Naive thymus-derived CD4-positive, alpha-beta T cell (primary cell): ENCODE measurements around the gene SLC30A2. TPM values are rescaled to one million over a fixed set of nuclear protein-coding genes. Genes with fewer than 3 reads are reported as not detected.

Experiments
- ATAC-seq: fragments of 150-1000 bp; cut with Tn5 transposase; 2 replicates; pipeline ENCODE4 v1.10.0; 2021; ENCODE audit warnings: mild to moderate bottlenecking, moderate library complexity
- CTCF ChIA-PET: fragments of 350-600 bp; sonication (Branson Sonifier 250); formaldehyde crosslinking; loops from one replicate; lab custom pipeline; 2021; ENCODE audit warnings: antibody characterized with exemption; lab: Charles Lee
- POLR2A ChIA-PET: fragments of 350-600 bp; sonication (Branson Sonifier 250); formaldehyde crosslinking; loops from one replicate; lab custom pipeline; 2021; ENCODE audit warnings: antibody characterized with exemption, inconsistent platforms; lab: Charles Lee
- DNase-seq, 9 donors: peaks; one replicate each; pipeline versions ENCODE4 v3.0.0 to v3.0.0-alpha.2; 2020 to 2022; ENCODE audit warnings: mixed read lengths in 1 of 9
- H3K27ac ChIP-seq: one replicate; pipeline ENCODE4 v1.7.0; 2013; ENCODE audit warnings: mild to moderate bottlenecking, low read depth, low read length, moderate library complexity
- H3K27me3 ChIP-seq, 2 donors: one replicate each; pipeline ENCODE4 v1.7.0; 2013; ENCODE audit warnings: low read length in 2 of 2, mild to moderate bottlenecking in 2 of 2, moderate library complexity in 2 of 2; ENCODE audit not compliant: control insufficient read depth in 2 of 2, insufficient read depth in 2 of 2
- H3K36me3 ChIP-seq, 3 experiments: 1 replicate in 2 of 3; 2 replicates in 1 of 3; pipeline ENCODE4 v1.7.0; 2013; ENCODE audit warnings: low read length in 3 of 3, mild to moderate bottlenecking in 3 of 3, moderate library complexity in 1 of 3; ENCODE audit not compliant: insufficient read depth in 3 of 3, control insufficient read depth in 2 of 3
- H3K4me1 ChIP-seq, 2 donors: one replicate each; pipeline ENCODE4 v1.7.0; 2013; ENCODE audit warnings: low read length in 2 of 2, mild to moderate bottlenecking in 2 of 2, moderate library complexity in 1 of 2; ENCODE audit not compliant: control insufficient read depth in 2 of 2, insufficient read depth in 2 of 2
- H3K4me3 ChIP-seq: 2 replicates; pipeline ENCODE4 v1.7.0; 2013; ENCODE audit warnings: mild to moderate bottlenecking, low read length
- H3K9me3 ChIP-seq, 3 experiments: 1 replicate in 2 of 3; 2 replicates in 1 of 3; pipeline ENCODE4 v1.7.0; 2013; ENCODE audit warnings: low read length in 3 of 3; ENCODE audit not compliant: control insufficient read depth in 2 of 3
- H3K27ac Mint-ChIP-seq, 9 donors: one replicate each; pipeline ENCODE4 v1.8.0; 2020 to 2022; ENCODE audit warnings: mixed read lengths in 9 of 9, mild to moderate bottlenecking in 8 of 9, moderate library complexity in 5 of 9, inconsistent platforms in 2 of 9
- H3K27me3 Mint-ChIP-seq, 5 donors: one replicate each; pipeline ENCODE4 v1.8.0; 2021 to 2022; ENCODE audit warnings: mixed read lengths in 5 of 5, mild to moderate bottlenecking in 1 of 5
- H3K36me3 Mint-ChIP-seq, 5 donors: one replicate each; pipeline ENCODE4 v1.8.0; 2020 to 2022; ENCODE audit warnings: mixed read lengths in 5 of 5, mild to moderate bottlenecking in 3 of 5, inconsistent platforms in 1 of 5
- H3K4me1 Mint-ChIP-seq, 7 donors: one replicate each; pipeline ENCODE4 v1.8.0; 2020 to 2022; ENCODE audit warnings: mixed read lengths in 7 of 7, mild to moderate bottlenecking in 3 of 7, inconsistent platforms in 1 of 7
- H3K4me3 Mint-ChIP-seq, 10 donors: one replicate each; pipeline ENCODE4 v1.8.0; 2020 to 2022; ENCODE audit warnings: mild to moderate bottlenecking in 10 of 10, mixed read lengths in 10 of 10, moderate library complexity in 6 of 10, inconsistent platforms in 2 of 10
- H3K9me3 Mint-ChIP-seq, 11 donors: one replicate each; pipeline ENCODE4 v1.8.0; 2020 to 2022; ENCODE audit warnings: mixed read lengths in 11 of 11, mild to moderate bottlenecking in 4 of 11, inconsistent platforms in 1 of 11, moderate library complexity in 1 of 11
- intact Hi-C, 2 donors: fragments of 100-400 bp; cut with micrococcal nuclease; formaldehyde crosslinking; loops; one replicate each; pipeline ENCODE4 v1.15.1; 2023
- polyA plus RNA-seq, 2 donors: library from polyadenylated mRNA; unstranded; fragments of 300-500 nt; fragmentation: Illumina TruSeq; gene quantifications; one replicate each; pipeline ENCODE4 v1.2.3, GENCODE V29; 2021
- total RNA-seq, 6 experiments: library from RNA in 5 of 6; stranded (reverse) in 5 of 6; gene quantifications; 1 replicate in 5 of 6; 2 replicates in 1 of 6; pipeline ENCODE4 v1.2.3 and lab custom pipeline; 2021 to 2026

SLC30A2 gene
- total and polyA plus RNA-seq, 7 experiments from 2014 or later = not detected

DNA sequence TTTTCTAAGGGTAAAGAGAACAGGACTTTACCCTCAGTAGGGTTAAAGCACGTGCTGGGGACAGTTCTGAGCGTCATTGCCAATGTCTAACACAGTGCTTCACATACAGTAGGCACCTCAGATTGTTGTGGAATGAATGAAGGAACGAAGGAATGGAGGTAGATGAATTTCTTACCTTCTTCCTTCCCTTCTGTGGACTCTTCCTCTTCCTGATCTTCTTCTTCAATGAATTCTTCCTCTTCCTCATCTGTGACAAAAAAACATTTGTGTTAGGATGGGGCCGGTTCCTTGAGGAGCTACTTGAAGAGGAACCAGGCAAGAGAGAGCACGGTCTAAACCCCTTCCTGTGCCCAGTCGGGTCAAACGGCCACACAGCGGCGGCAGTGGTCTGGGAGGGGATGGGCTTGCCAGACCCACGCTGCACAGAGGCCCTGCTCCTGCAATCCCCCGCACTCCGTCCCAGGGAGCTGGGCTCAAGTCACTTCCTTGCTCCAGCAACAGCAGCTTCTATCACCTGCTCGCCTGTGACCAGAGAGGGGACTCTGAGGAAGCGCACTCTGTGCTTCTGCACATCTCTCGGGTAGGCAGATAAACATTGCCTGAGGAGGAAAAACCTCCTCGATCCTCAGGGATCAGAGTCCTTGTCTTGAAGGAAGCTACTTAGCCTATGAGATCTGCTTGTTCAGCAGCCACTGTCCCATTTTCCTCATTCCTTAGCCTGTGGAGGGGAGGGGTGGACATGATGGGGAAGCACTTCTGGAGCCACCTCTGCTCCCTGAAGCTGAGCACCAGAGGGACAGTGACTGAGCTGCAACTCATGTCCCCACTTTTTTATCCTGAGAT, 8.0 kb upstream of the SLC30A2 start:
- H3K4me1 ChIP-seq = no peaks in the 10 kb centered on the region
- H3K4me3 ChIP-seq = no peak overlapping the region
- ChIA-PET CTCF (interaction anchor here (0.7 kb wide), 1 partner anchor 56 kb away, joined by 3 read pairs; the partner anchor contains the start of gene PAFAH2), POLR2A (no interaction called here)
- no peaks in the 10 kb centered on the region for H3K9me3 ChIP-seq
- H3K27ac ChIP-seq = no peak overlapping the region
- Mint-ChIP-seq H3K27me3 (peaks cover 23 to 71% (median 43%) of the 10 kb centered on the region in 5 donors), H3K27ac (no peak overlapping the region), H3K4me3 (no peak overlapping the region), H3K4me1 (peaks cover 0 to 3% (median 0%) of the 10 kb centered on the region in 7 donors), H3K36me3 (no peaks in the 10 kb centered on the region), H3K9me3 (no peaks in the 10 kb centered on the region)
- ATAC-seq (no peak), DNase-seq (no peak)
- no peaks in the 10 kb centered on the region for H3K36me3 ChIP-seq
- intact Hi-C loops = no loop called here
- H3K27me3 ChIP-seq = no peaks in the 10 kb centered on the region

DNA sequence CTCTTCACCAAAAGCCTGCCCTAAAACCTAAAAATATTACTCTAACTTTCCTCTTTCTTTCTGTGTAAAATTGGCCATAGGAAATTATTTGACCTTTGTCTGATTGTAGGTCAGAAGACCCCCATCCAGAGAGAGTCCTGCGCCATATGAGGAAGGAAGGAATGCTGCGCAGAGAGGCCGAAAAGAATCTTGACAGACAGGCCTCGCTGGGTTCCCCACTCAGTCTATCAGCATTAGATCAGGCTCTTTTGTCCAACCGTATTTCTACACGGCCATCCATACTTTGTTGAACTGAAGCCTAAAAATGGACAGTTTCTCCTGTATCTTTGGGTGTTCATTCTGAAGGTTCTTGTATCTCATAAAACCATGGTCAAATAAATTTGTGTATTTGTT, 4.3 kb upstream of the SLC30A2 start:
- no peaks in the 10 kb centered on the region for H3K36me3 ChIP-seq
- H3K27me3 ChIP-seq = peaks cover 0 to 3% of the 10 kb centered on the region in 2 donors
- peaks cover 42 to 81% (median 59%) of the 10 kb centered on the region in 5 donors for H3K27me3 Mint-ChIP-seq
- H3K4me3 Mint-ChIP-seq = no peak overlapping the region
- ChIA-PET POLR2A (no interaction called here), CTCF (no interaction called here)
- H3K4me1 Mint-ChIP-seq = peaks cover 0 to 4% (median under 1%) of the 10 kb centered on the region in 7 donors
- H3K9me3 ChIP-seq = no peaks in the 10 kb centered on the region
- no peak overlapping the region for H3K27ac ChIP-seq
- H3K4me1 ChIP-seq = no peaks in the 10 kb centered on the region
- no peaks in the 10 kb centered on the region for H3K36me3 Mint-ChIP-seq
- intact Hi-C loops = no loop called here
- H3K4me3 ChIP-seq = no peak overlapping the region
- no peak overlapping the region for H3K27ac Mint-ChIP-seq
- H3K9me3 Mint-ChIP-seq = no peaks in the 10 kb centered on the region
- DNase-seq (no peak), ATAC-seq (no peak)

DNA sequence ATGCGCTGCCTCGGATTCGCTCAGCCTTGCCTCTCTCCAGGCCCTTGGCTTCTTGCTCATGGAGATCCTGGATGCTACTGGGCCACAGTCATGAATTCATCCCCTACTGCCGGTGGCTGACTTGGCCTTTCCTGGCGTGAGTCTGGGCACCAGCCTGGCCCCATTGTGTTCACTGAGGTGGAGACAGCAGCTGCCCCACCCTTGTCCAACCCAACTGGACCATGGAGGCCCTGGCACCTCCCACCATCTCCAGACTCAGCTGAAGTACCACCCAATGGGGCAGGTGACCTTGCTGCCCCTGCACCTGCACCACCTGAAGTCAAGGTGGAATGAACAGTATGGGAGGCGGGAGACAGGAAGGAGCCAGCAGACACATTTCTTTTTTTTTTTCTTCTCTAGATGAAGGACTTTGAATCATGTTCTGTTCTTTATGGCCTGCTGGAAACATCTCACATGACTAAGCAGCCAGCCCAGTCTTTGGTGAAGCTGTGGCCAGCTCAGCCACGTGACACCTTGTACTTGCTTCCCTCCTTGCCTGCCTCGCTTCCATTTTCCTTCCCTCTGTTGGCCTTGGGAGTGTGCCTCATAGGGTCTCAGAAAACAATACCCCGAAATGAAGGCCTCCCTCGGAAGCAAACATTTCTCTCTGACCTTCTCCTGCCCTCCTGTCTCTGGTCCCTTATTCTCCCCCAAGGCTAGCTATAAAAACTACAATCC, 3.8 kb upstream of the SLC30A2 start:
- ATAC-seq (no peak), DNase-seq (no peak)
- Histone ChIP-seq H3K4me1 (no peaks in the 10 kb centered on the region), H3K36me3 (no peaks in the 10 kb centered on the region), H3K4me3 (no peak overlapping the region), H3K27me3 (peaks cover 0 to 3% of the 10 kb centered on the region in 2 donors), H3K27ac (no peak overlapping the region), H3K9me3 (no peaks in the 10 kb centered on the region)
- Mint-ChIP-seq H3K27me3 (peaks cover 45 to 82% (median 64%) of the 10 kb centered on the region in 5 donors), H3K4me1 (peaks cover 0 to 6% (median 3%) of the 10 kb centered on the region in 7 donors), H3K36me3 (peaks cover 0 to 4% (median 0%) of the 10 kb centered on the region in 5 donors), H3K4me3 (no peak overlapping the region), H3K27ac (no peak overlapping the region), H3K9me3 (no peaks in the 10 kb centered on the region)
- ChIA-PET CTCF (interaction anchor here (0.6 kb wide), 1 partner anchor 206 kb away, joined by 3 read pairs; no protein-coding TSS in a partner anchor), POLR2A (no interaction called here)
- intact Hi-C loops = no loop called here

DNA sequence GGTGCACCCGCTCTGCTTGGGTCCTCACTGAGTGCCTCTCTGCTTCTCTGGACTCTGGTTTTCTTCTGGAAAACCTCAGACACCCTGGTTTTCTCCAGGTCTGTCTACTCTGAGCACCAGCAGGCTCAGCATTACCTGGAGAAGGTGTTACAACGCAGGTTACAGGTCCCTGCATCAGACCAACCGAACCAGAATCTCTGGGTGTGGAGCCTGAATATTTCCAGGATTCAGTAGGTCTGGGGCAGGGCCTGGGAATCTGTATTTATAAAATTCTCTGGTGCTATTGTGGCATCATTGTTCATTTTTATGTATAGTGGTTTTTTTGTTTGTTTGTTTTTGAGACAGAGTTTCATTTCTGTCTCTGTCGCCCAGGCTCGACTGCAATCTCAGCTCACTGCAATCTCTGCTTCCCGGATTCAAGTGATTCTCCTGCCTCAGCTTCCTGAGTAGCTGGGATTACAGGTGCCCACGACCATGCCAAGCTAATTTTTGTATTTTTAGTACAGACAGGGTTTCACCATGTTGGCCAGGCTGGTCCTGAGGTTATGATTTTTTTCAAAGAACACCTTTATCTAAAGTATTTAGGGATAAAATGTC, 1.5 kb upstream of the SLC30A2 start:
- no peak overlapping the region for H3K27ac ChIP-seq
- no peak overlapping the region for H3K4me3 ChIP-seq
- H3K36me3 ChIP-seq = no peaks in the 10 kb centered on the region
- H3K9me3 ChIP-seq = no peaks in the 10 kb centered on the region
- H3K4me1 ChIP-seq = no peaks in the 10 kb centered on the region
- DNase-seq (no peak), ATAC-seq (no peak)
- H3K27me3 Mint-ChIP-seq = peaks cover 54 to 85% (median 61%) of the 10 kb centered on the region in 5 donors
- peaks cover 0 to 7% (median 3%) of the 10 kb centered on the region in 7 donors for H3K4me1 Mint-ChIP-seq
- intact Hi-C loops = no loop called here
- H3K27ac Mint-ChIP-seq = no peak overlapping the region
- CTCF ChIA-PET = interaction anchor here (1.3 kb wide), 1 partner anchor 12 kb away, joined by 3 read pairs; no protein-coding TSS in a partner anchor
- H3K4me3 Mint-ChIP-seq = no peak overlapping the region
- POLR2A ChIA-PET = no interaction called here
- H3K27me3 ChIP-seq = peaks cover 0 to 3% of the 10 kb centered on the region in 2 donors
- H3K36me3 Mint-ChIP-seq = peaks cover 0 to 5% (median 0%) of the 10 kb centered on the region in 5 donors
- no peaks in the 10 kb centered on the region for H3K9me3 Mint-ChIP-seq

DNA sequence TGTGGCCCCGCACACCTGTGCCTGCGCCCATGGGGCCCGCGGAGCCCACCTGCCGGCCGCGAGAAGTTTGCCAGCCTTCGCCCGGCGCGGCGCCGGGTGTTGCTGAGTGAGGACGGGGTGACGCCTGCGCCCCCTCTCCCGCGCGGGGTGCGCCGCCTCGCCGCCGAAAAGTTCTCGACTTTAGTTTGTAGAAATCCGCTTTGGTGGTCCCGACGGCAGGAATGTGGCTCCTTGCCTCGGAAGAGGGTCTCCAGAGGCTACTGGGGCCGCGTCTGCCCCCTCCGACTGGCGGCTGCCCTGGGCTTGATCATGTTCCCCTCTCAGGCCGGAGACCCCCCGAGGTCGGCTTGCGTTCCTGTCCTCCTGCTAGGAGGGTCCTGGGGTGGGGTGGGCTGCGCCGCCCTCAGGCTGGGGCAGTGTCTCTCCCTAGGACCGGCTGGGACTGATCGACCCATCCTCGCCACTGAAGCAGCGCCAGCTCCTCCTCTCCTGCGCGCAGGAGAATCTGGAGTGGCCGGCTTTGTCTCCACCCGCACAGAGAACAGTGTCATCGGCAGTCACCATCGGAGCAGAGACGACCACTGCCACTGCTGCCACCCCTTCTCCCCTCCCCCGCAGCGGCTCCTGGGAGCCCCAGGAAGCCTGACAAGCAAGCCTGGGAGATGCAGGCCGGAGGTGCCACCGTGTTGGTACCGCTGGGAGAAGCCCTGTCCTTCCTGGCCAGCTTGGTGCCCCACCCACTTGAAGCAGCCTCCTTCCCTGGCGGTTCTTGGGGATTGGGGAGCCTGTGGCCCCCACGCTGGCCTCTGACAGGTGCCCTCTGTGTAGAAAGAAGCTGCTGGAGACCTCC, 553 bp upstream of the SLC30A2 start:
- Mint-ChIP-seq H3K4me3 (peak overlapping the region in 4 of 10 donors; percentile 42 to 65 (median 54)), H3K36me3 (peaks cover 0 to 5% (median 0%) of the 10 kb centered on the region in 5 donors), H3K9me3 (no peaks in the 10 kb centered on the region), H3K27ac (no peak overlapping the region), H3K27me3 (peaks cover 50 to 82% (median 59%) of the 10 kb centered on the region in 5 donors), H3K4me1 (peaks cover 0 to 7% (median 3%) of the 10 kb centered on the region in 7 donors)
- ChIA-PET POLR2A (no interaction called here), CTCF (interaction anchor here (2.3 kb wide), 1 partner anchor 10 kb away, joined by 10 read pairs; no protein-coding TSS in a partner anchor)
- intact Hi-C loops = no loop called here
- Histone ChIP-seq H3K27me3 (peaks cover 0 to 3% of the 10 kb centered on the region in 2 donors), H3K4me1 (no peaks in the 10 kb centered on the region), H3K9me3 (no peaks in the 10 kb centered on the region), H3K27ac (no peak overlapping the region), H3K4me3 (no peak overlapping the region), H3K36me3 (no peaks in the 10 kb centered on the region)
- no peak for ATAC-seq
- no peak for DNase-seq
